Lower leg skin (tissue), 3 donors: ENCODE measurements around the gene NME9.

ENCODE experiments used
- CTCF ChIP-seq, 3 donors: fragments of 450-650 bp; IDR thresholded peaks; one replicate each; pipeline ENCODE4 v1.5.1; 2016; ENCODE audit warnings: antibody characterized with exemption in 3 of 3, mild to moderate bottlenecking in 3 of 3, moderate library complexity in 2 of 3
- POLR2A ChIP-seq, 2 donors: fragments of 450-650 bp; IDR thresholded peaks; one replicate each; pipeline ENCODE4 v1.6.1; 2016 to 2017; ENCODE audit warnings: antibody characterized with exemption in 2 of 2, mild to moderate bottlenecking in 1 of 2, moderate library complexity in 1 of 2

GRCh38 chr3:138367326-138367850, 37.7 kb upstream of the NME9 start:
- TF ChIP-seq POLR2A (IDR thresholded peaks at IDR 0.05) (no peak), CTCF (IDR thresholded peaks at IDR 0.05) (no peak)
